WTC11 (cell line): ENCODE results near the gene DGKA.
"Not testable (repeated sequence)": the region's sequence is repeated elsewhere in the genome, so short reads cannot be mapped to it uniquely, and the experiment has no call there.

ENCODE experiments used
- CBFB ChIP-seq: sonication (generic); formaldehyde crosslinking; IDR thresholded peaks from 2 replicates; pipeline ENCODE4 v1.8.1; 2022; ENCODE audit warnings: mild to moderate bottlenecking, low read depth, missing genetic modification reagents
- CREM ChIP-seq: sonication (generic); formaldehyde crosslinking; IDR thresholded peaks from 2 replicates; pipeline ENCODE4 v1.8.1; 2022; ENCODE audit warnings: mild to moderate bottlenecking, missing genetic modification reagents, moderate library complexity
- CTCF ChIP-seq: fragments of 200-600 bp; IDR thresholded peaks from 2 replicates; pipeline ENCODE4 v1.8.0; 2022; ENCODE audit warnings: antibody characterized with exemption
- ELF4 ChIP-seq: sonication (generic); formaldehyde crosslinking; IDR thresholded peaks from 2 replicates; pipeline ENCODE4 v1.8.1; 2022; ENCODE audit warnings: low read depth, mild to moderate bottlenecking, moderate library complexity, missing genetic modification reagents
- IRF2 ChIP-seq: sonication (generic); formaldehyde crosslinking; IDR thresholded peaks from 2 replicates; pipeline ENCODE4 v1.8.0; 2022; ENCODE audit warnings: low read depth, missing genetic modification reagents, borderline replicate concordance
- PRDM15 ChIP-seq: sonication (generic); formaldehyde crosslinking; IDR thresholded peaks from 2 replicates; pipeline ENCODE4 v1.8.0; 2022; ENCODE audit warnings: missing genetic modification reagents
- SP1 ChIP-seq: sonication (generic); formaldehyde crosslinking; conservative IDR thresholded peaks from 2 replicates; pipeline ENCODE4 v1.8.1; 2022; ENCODE audit warnings: missing genetic modification reagents
- ZBTB21 ChIP-seq: sonication (generic); formaldehyde crosslinking; IDR thresholded peaks from 2 replicates; pipeline ENCODE4 v1.8.1; 2023; ENCODE audit warnings: mild to moderate bottlenecking, missing genetic modification reagents, borderline replicate concordance
- TF ChIP-seq, protein P1 (sequence below): sonication (generic); formaldehyde crosslinking; IDR thresholded peaks from 2 replicates; pipeline ENCODE4 v1.8.0; 2023; ENCODE audit warnings: missing genetic modification reagents

DNA sequence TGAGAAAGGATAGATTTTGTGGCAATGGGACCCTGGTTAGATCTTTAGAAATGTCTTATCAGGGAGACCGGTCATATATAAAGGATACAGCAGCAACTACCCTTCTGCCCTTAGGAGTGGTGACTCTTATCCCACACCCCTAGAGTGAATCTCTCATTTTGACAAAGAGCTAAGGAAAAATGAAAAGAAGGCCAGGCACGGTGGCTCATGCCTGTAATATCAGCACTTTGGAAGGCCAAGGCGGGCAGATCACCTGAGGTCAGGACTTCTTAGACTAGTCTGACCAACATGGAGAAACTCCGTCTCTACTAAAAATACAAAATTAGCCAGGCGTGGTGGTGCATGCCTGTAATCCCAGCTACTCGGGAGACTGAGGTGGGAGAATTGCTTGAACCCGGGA, 55.0 kb downstream of the DGKA start:
- TF ChIP-seq CTCF; ZBTB21; PRDM15; ELF4 (CRISPR knock-in tag); SP1 (CRISPR knock-in tag); CBFB (CRISPR knock-in tag); IRF2; CREM: not testable (repeated sequence)
- TF ChIP-seq, protein P1, sequence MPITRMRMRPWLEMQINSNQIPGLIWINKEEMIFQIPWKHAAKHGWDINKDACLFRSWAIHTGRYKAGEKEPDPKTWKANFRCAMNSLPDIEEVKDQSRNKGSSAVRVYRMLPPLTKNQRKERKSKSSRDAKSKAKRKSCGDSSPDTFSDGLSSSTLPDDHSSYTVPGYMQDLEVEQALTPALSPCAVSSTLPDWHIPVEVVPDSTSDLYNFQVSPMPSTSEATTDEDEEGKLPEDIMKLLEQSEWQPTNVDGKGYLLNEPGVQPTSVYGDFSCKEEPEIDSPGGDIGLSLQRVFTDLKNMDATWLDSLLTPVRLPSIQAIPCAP (CRISPR knock-in tag) = not testable (repeated sequence)
